ENCODE measurements around the gene CKM.

- TF ChIP-seq, protein P1, sequence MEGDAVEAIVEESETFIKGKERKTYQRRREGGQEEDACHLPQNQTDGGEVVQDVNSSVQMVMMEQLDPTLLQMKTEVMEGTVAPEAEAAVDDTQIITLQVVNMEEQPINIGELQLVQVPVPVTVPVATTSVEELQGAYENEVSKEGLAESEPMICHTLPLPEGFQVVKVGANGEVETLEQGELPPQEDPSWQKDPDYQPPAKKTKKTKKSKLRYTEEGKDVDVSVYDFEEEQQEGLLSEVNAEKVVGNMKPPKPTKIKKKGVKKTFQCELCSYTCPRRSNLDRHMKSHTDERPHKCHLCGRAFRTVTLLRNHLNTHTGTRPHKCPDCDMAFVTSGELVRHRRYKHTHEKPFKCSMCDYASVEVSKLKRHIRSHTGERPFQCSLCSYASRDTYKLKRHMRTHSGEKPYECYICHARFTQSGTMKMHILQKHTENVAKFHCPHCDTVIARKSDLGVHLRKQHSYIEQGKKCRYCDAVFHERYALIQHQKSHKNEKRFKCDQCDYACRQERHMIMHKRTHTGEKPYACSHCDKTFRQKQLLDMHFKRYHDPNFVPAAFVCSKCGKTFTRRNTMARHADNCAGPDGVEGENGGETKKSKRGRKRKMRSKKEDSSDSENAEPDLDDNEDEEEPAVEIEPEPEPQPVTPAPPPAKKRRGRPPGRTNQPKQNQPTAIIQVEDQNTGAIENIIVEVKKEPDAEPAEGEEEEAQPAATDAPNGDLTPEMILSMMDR (IDR thresholded peaks at IDR 0.05; ENCODE audit: insufficient read depth, low read length): no peak
- TF ChIP-seq GABPA (IDR thresholded peaks at IDR 0.05; ENCODE audit: low read depth) (no peak), REST (IDR thresholded peaks at IDR 0.05; ENCODE audit: insufficient replicate concordance, low read depth) (no peak), POLR2AphosphoS5 (IDR thresholded peaks at IDR 0.05; ENCODE audit: low read depth) (no peak), SPI1 (IDR thresholded peaks at IDR 0.05; ENCODE audit: borderline replicate concordance, low read depth) (no peak)
Measured at GRCh38 chr19:45354241-45354842, 31.7 kb upstream of the CKM start.
